Measurements from ENCODE around the gene GFOD1.

DNA sequence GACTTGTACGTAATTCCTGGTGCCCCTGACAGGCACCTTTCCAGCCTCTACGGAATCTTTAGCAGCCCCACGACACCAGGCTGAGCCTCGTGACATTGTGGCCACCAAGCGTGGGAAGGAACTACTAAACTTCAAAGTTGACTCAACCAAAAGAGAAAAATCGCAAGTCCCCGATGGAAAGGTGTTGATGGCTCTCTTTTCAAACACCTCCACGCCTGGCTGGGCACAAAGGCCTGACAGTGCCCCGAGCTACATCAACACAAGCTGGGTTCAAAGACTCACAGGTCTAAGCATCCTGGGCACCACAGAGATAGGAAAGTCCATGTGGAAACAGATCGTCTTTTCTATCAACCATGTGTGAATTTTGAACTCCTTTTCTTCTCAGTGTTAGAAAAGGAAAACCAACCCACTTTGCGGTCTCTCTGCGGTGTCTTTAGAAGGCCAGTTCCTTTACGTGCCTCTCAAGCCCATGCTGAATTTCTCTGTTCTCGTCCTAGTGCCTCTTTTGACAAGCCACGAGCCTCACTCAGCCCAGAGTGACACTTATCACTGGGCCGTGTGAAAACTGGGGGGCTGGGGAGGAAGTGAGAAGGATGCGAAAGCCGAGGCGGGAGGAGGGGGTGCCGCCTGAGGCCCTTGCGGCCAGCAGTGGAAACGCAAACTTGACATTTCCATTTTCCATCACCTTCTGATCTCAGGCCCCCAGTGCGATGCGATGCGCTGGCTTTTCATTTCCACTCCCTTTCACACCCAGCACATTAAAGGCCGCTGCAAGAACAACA, 59.4 kb downstream of the GFOD1 start:
- TF ChIP-seq, protein P1, sequence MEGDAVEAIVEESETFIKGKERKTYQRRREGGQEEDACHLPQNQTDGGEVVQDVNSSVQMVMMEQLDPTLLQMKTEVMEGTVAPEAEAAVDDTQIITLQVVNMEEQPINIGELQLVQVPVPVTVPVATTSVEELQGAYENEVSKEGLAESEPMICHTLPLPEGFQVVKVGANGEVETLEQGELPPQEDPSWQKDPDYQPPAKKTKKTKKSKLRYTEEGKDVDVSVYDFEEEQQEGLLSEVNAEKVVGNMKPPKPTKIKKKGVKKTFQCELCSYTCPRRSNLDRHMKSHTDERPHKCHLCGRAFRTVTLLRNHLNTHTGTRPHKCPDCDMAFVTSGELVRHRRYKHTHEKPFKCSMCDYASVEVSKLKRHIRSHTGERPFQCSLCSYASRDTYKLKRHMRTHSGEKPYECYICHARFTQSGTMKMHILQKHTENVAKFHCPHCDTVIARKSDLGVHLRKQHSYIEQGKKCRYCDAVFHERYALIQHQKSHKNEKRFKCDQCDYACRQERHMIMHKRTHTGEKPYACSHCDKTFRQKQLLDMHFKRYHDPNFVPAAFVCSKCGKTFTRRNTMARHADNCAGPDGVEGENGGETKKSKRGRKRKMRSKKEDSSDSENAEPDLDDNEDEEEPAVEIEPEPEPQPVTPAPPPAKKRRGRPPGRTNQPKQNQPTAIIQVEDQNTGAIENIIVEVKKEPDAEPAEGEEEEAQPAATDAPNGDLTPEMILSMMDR (conservative IDR thresholded peaks at IDR 0.05; ENCODE audit: low read depth, low read length), result no peak
- TF ChIP-seq RCOR1 (IDR thresholded peaks at IDR 0.05; ENCODE audit: insufficient replicate concordance, low read length) (no peak), MXI1 (IDR thresholded peaks at IDR 0.05; ENCODE audit: borderline replicate concordance, low read depth, low read length) (no peak), CEBPB (IDR thresholded peaks at IDR 0.05; ENCODE audit: low read depth, low read length) (no peak), POLR2A (IDR thresholded peaks at IDR 0.05; ENCODE audit: low read depth, low read length) (no peak), MAZ (IDR thresholded peaks at IDR 0.05; ENCODE audit: borderline replicate concordance, low read depth, low read length) (no peak), MAFK (IDR thresholded peaks at IDR 0.05; ENCODE audit: low read depth, low read length) (no peak)
- TF ChIP-seq, protein P2, sequence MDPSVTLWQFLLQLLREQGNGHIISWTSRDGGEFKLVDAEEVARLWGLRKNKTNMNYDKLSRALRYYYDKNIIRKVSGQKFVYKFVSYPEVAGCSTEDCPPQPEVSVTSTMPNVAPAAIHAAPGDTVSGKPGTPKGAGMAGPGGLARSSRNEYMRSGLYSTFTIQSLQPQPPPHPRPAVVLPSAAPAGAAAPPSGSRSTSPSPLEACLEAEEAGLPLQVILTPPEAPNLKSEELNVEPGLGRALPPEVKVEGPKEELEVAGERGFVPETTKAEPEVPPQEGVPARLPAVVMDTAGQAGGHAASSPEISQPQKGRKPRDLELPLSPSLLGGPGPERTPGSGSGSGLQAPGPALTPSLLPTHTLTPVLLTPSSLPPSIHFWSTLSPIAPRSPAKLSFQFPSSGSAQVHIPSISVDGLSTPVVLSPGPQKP (IDR thresholded peaks at IDR 0.05; ENCODE audit: borderline replicate concordance, low read depth, low read length), result no peak
